ENCODE measurements around the gene ANKRD52. TPM values are rescaled to one million over a fixed set of nuclear protein-coding genes. Genes with fewer than 3 reads are reported as not detected.

ANKRD52 gene
- polyA plus RNA-seq, 12 donors: 12.6 to 25.2 (median 17.7) TPM; not detected in 1

DNA sequence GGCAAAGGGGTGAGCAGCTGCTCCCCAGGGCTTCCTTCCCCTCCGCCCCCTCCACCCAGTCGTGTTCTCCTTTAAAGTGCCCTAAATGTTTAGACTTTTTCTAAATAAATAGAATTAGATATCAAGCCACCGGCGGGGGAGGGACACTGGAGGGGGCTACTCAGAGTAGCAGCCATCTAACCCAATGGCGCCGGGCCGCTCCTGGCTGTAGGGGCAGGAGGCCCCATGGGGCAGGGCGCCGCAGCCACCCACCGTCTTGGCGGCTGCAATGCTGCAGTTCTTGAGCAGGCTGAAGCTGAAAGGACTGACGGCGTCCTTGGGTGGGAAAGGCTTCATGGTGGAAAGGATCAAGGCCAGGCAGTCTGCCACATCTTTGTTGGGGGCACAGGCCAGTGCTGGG, 15.2 kb downstream of the ANKRD52 start:
- no peak for DNase-seq

DNA sequence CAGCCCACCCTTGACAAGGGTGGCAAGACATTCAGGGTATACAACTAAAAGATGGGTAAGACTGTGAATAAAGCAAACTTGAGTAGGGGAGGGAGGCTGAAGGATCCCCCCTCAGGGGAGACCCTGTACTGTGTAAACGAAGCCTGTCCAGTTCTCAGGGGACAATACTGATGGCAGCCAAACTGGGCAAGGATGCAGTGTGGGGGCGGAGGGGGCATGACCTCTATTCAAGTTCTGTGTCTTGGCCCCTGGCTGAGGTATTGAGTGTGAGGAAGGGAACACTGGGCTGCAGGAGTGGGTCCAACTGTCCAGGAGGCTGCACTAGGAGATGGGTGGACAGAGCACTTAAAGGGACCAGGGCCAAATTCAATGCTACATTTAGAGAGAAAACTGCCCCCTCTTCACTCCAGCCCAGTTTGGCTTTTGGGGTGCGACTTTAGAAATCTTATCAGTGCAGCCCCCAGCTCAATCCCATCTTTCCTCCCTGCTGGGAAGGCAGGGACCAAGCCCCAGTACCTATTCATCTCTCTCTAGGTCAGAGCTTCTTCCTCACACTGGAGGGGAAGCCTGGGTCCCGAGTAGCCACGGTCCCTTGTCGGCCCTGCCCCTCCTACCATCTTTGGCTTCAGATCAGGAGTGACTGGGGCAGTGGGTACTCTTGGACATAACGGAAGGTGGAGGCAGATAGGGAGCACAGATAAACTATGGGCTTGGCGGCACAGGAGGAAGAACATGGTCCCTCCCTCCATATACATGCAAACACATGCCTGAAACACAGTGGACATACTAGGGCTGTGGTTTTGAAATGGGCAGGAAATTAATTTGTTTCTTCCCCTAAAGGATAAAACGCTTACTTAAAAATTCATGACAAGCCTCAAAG, 16.5 kb downstream of the ANKRD52 start:
- DNase-seq: no peak

DNA sequence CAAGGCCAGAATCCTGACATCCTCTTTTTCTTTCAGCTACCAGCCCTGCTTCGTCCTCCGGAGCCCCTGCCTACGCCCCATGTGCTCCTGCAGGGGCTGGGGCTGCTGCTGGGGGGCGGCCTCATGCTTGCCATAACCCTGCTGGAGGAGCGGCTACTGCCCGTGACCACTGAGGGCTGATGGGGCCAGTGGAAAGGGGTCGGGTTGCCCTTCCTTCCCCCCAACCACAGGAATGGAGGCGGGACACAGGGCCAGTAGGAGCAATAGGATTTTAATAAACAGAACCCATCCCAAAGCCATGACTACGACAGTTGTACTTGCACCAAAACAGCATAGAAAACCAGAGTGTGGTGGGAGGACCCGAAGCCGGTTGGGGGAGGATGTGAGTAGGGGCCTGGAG, 20.6 kb downstream of the ANKRD52 start:
- no peak for DNase-seq

DNA sequence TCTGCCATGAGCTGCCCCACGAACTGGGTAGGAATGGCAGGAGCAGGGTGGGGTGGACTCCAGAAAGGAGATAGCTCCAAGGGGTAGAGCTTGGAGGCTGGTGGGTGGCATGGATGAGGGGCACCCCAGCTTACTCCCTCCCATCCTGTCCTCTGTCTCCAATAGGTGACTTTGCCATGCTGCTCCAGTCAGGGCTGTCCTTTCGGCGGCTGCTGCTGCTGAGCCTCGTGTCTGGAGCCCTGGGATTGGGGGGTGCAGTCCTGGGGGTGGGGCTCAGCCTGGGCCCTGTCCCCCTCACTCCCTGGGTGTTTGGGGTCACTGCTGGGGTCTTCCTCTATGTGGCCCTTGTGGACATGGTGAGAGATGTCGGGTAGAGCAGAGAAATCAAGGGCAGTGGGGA, 21.2 kb downstream of the ANKRD52 start:
- no peak for DNase-seq

DNA sequence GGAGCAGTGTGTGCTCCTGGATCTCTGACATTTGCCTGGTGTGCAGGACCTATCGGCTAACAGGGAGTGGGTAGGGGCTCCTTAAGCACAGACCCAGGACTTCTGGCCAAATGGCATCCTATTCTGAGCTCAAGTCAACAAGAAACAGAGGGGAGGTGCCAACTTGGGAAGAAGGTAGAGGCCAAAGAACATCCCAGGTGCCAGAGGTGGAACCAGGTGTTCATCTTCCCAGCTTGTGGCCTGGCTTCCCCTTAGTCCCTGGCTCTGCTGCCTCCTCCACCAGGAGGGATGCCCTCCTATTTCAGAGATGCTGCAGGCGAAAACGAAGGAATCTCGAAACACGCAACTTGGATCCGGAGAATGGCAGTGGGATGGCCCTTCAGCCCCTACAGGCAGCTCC, 22.1 kb downstream of the ANKRD52 start:
- no peak for DNase-seq

DNA sequence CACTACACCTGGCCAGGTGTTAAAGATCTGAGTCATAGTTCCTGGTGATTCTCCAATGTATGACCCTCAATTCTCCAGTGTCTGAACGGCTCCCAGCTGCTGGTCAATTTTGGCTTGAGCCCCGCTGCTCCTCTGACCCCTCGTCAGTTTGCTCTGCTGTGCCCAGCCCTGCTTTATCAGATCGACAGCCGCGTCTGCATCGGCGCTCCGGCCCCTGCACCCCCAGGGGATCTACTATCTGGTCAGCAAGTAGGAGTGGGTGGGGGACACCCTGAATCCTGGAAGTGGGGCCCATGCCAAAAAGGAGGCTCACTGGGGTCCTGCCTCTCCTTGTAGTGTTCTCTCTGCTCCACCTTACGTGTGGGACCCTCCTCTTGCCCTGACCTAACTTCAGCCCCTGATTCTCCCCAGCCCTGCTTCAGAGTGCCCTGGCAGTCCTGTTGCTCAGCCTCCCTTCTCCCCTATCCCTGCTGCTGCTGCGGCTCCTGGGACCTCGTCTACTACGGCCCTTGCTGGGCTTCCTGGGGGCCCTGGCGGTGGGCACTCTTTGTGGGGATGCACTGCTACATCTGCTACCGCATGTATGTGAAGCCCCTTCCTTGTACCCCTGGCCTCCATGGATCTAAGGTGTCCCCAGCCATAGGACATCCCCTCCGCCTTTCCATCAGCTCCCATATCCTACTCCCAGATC, 23.3 kb downstream of the ANKRD52 start:
- DNase-seq: no peak

DNA sequence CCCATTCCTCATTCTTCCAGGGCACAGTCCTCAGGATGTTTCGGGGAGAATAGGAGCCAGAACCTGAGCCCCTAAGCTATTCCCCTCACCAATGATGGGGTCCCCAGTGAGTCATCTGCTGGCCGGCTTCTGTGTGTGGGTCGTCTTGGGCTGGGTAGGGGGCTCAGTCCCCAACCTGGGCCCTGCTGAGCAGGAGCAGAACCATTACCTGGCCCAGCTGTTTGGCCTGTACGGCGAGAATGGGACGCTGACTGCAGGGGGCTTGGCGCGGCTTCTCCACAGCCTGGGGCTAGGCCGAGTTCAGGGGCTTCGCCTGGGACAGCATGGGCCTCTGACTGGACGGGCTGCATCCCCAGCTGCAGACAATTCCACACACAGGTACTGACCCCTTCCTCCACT, 27.0 kb downstream of the ANKRD52 start:
- no peak for DNase-seq

DNA sequence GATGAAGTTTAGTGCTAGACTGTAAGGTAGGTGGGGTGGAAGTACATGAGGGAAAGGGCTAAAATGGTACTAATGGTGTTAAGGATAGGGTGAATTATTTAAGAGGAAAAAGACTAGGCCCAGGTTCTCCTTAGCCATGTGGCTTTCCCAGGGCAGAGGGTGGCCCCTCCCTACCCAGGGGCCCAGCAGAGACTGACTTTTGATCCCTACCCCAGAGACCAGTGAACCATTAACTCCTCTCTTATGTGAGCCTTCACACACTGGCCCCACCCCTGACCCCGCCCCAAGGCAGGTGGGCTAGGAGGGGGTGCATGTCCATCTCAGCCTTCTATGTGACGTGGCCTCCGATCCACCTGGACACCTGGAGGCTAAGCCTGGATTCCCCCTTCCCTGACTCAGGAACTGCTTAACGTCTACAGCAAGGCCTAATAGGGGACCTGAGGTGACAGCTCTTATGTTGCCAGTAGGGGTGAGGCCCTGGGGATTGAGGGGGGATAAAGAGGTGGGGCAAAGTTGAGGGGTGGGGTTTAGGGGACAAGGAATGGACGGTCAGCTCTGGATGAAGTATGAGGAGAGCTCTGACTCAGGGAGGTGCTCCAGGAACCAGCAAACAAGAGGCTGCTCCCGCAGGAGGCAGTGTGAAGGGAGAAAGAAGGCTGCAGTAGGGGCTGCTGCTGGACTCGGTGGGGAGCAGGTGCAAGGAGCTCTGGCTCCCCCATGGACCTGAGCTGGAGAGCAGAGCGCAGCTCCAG, 27.6 kb downstream of the ANKRD52 start:
- DNase-seq: no peak

DNA sequence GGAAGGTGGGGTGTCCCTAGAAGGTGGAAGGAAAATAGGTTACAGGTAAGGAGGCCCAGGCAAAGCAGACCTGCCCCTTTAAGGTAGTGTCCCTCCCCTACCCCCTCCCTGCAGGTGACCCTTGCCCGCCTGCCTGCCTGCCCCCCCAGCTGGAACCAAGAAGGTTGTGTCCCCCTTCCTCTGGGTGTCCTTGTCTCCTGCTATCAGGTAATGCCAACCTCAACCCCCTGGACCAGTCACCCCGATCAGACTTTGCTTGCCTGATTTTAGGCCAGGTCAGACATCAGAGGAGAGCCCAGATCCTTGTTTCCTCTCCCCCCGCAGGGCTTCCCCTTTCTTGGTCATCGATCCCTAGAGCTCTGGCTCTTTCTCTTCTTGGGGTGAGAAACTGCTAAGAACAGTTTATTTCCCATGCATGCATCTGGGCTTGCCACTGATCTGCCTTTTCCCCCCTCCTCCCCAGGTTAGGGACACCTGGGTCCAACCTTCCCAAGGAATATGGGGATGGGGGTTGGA, 28.2 kb downstream of the ANKRD52 start, which contains the start of gene SLC39A5:
TSS of gene SLC39A5 (plus strand) at position 136 of the 516 bp plus-strand sequence. CDS start 1,224 bp downstream, outside the sequence.
- no peak for DNase-seq

DNA sequence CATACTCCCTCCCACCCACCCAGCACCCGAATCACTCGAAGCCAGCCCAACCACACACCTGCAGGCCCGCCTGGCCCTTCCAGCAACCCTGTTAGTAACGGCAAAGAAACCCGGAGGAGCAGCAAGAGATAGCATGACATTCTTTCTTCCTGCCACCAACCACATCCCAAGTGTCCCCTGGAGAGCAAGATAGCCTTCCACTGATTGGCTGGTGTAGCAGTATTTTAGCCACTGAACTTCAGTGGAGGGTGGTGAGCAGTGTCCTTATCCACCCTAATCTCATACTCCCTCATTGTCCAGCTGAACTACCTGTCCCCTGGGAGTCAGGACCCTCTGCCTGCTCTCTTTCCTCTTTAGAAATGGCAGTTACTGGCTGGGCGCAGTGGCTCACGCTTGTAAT, 29.1 kb downstream of the ANKRD52 start:
- DNase-seq: no peak

DNA sequence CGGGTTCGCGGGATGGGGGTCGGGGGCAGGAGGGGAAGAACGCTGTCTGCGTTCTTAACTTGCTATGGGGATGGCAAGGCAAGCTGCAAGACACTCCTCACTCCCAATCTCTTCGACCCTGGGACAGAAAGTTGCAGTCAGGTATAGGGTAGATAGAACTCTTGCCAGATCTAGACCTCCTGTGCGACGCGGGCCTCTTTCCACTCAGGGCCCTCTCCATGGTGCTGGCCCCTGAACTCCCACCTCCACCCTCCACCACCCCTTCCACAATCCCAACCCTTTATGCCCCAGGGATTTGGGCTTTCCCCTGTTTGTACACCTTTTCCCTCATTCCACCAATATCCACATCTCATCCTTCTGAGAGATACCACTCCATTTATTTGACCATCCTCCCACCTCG, 33.2 kb downstream of the ANKRD52 start:
- no peak for DNase-seq

DNA sequence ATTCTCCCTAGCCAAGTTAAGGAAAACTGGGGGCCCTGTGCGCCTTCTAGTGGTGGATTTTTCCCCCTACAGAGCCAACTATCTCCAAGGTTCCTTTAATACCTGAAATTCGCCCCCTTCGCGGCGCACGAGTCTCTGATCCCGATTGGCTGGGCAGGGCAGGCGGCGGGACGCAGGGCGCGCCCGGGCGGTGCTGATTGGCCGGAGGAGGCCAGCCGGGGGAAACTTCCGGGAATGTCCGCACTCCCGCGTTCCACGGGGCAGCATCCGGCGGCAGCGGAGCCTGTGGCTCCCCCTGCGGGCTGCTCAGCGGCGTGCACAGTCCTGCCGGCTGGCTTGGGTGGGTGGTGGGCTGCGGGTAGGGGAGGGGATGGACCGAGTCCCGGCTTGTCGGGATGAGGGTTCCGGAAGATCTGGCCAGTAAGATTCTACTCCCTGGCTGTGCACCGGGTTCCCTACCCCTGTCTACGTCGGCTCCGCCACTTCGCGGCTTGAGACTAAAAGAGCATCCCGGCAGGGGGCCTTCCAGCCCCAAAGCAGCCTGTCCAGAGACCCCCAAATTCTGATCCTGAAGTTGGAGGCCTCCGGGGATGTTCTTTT, 34.0 kb downstream of the ANKRD52 start, which contains the start of gene NABP2:
TSS of gene NABP2 (plus strand) at position 241 of the 600 bp plus-strand sequence. CDS start 515 bp downstream, outside the sequence.
- DNase-seq: peak; percentile 98

DNA sequence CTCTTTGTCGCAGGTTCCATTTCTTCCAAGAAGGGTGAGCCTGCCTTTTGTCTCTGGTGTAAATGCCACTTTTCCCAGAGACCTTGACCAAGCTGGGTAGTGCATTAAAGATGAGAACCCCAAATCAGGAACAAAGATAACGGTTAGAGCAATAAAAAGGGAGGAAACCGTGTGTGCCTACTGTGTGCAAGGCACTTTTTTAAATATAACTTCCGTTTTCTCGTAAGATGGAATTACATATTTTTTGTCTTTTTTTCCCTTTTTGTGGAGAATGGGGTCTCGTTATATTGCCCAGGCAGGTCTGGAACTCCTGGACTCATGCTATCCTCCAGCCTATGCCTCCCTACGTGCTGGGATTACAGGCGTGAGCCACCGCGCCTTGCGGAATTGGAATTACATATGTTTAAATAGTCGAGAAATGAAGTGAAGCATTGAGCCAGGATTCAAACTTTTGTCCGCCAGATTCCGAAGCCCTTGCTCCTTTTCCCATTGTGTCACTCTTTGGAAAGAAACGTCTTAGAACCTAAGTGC, 34.5 kb downstream of the ANKRD52 start:
- no peak for DNase-seq

DNA sequence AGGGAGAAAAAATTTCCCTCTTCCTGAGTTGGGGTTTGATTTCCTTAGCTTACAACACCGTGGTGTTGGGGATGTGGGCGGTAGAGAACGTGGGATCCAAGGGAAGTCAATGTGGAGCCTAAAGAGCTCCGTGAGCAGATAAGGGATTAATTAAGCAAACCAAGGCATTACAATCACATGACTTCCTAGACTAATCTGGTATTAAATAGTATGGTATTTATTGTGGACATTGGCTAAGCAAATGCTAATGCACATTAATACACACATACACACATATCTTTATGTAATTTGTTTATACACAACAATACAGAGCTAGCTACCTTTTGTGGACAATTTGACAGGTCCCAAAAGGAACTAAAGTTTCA, 35.7 kb downstream of the ANKRD52 start:
- no peak for DNase-seq

DNA sequence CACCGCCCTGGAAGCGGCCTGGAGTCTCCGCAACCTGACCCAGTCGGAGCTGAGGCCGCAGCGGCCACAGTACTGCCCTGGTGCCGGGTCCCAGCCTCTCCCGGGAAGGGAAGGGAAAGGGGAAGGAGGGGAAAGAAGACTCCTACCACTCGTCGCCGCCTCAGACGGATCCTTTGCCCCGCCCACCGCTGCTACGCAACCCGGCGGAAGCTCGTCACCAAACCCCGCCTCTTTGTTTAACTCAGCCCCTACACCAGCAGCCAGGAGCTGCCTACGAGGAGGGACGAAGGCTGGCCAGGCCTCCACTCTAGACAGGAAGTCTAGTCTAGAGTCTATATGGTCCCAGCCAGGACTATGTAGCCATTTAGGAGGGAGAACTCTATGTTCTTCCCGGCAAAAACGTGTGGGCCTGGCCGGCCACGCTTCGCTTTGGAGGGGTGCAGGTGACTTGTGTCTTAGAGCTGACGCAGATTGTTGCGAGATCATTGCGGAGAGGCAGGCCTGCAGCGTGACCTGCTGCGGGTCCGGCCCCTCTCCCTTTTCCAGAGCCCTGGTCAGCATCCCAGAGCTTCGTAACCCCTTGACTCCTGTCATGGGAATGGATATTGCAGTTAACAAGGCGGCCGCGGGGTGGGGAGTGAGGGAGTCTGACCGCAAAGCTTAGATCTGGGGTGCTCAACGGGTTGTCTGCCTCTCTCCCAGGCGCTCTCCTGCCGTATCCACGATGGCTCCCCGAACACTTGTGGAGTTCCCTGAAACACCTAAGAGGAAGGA, 36.2 kb downstream of the ANKRD52 start, which contains the start of gene RNF41:
TSS of gene RNF41 (minus strand) at position 166 of the 774 bp plus-strand sequence. CDS start 7,875 bp downstream, outside the sequence.
- DNase-seq: peak; percentile 99

DNA sequence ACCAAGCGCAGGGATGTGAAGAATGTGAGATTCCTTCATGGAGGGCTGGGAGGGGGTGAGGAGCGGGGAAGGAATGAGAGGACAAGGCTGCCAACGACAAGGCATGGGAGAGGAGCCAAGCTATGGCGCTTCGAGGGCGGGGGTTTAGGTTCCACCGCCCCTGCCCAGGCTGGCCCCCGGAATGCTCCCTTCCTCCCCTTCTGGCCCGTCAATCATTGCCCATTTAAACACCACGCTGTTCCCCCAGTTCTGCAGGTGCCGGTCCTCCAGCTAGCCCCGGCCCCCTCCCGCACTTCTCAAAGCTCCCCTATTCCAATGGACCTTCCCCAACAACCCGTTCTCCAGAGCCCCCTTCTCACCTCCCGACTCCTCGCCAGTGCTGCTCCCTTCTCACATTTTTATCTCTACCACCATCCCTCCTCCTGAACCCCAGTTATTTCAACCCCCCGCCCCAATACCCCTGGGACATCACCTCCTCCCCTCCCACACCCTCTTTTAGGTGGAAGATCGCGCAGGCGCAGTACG, 36.9 kb downstream of the ANKRD52 start:
- peak; percentile 71 for DNase-seq

DNA sequence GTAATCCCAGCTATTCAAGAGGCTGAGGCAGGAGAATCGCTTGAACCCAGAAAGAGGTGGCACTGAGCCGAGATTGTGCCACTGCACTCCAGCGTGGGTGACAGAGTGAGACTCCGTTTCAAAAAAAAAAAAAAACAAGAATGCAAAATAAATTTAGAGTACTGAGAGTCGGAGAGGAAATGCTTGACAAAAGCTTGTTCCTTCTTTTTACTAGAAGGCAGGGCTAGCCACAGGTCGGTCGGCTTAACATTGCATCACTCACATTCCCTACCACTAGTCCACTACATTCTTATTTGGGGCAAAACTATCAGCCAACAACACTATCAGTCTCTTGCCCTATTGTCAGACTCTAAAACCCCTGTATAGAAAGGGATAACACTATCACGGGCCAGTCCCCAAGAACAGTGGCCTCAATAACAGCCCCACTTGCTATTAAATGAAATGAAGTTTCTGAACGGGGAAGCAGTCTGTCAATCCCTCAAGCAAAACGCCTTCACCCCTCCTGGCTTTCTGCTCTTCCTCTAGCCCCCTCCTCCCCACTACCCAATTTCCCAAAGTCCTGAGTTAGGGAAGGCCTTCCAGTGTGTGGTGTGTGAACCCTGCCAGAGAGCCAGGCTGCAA, 37.5 kb downstream of the ANKRD52 start:
- DNase-seq: no peak

DNA sequence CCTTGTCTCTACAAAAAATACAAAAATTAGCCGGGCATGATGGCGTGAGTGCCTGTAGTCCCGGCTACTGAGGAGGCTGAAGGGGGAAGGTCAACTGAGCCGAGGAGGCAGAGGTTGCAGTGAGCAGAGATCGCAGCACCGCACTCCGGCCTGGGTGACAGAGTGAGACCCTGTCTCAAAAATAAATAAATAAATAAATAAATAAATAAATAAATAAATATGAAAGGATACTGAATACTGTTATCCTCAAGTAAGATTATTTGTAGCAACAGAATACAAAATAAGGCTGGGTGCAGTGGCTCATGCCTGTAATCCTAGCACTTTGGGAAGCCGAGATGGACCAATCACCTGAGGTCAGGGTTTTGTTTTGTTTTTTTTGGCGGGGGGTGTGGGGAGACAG, 38.3 kb downstream of the ANKRD52 start:
- DNase-seq: no peak

DNA sequence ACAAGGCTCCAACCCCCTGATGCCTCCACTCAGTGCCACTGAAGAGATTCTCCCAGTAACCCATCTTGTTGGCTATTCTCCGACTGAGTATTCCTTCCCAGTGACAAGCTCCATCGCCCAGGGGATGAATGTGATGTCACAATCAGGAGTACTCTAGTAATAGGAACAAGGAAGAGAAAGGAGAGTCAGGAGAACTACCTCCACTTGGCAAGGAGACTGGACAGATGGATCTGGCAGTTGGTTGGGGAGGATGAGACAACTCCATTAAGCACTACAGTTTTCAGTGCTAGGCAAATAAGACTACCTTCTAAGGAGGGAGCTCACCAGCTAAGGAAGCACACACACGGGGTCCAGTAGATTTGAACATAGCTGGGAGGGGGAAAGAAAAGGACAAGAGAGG, 41.7 kb downstream of the ANKRD52 start:
- DNase-seq: no peak

DNA sequence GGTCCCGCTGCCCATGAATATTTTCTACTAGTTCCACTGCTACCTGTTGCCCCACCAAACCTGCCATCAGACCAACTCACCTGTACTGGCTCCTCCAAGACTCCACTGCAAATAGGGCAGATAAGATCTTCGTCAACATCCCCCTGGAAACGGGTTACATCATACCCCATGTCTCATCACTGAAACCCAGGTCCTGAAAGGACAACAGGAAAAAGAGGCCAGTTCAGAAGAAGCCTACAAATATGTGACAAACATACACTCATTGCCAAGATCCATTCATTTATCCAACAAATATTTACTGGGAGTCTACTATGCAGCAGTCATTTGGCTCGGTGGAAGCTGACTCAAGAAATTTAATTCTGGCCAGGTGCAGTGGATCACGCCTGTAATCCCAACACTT, 44.3 kb downstream of the ANKRD52 start:
- DNase-seq: no peak

All from muscle of arm (tissue), 12 donors.